GM10248 (cell line): ENCODE results near the gene RBX1.

ENCODE experiments used
- CTCF ChIA-PET: fragments of 300-600 bp; sonication (Branson Sonifier 250); formaldehyde crosslinking; extraction: SDS; loops from one replicate; lab custom pipeline; 2021; ENCODE audit warnings: antibody characterized with exemption; lab: Yijun Ruan, JAX
- POLR2A ChIA-PET: fragments of 350-650 bp; sonication (Branson Sonifier 250); formaldehyde crosslinking; extraction: SDS; loops from one replicate; lab custom pipeline; 2020; ENCODE audit warnings: antibody characterized with exemption; lab: Yijun Ruan, JAX
- DNase-seq: peaks from one replicate; pipeline ENCODE4 v3.0.0; 2012; ENCODE audit errors: extremely low spot score
- CTCF ChIP-seq: IDR thresholded peaks from 2 replicates; pipeline ENCODE4 v1.5.1; 2012; ENCODE audit warnings: mild to moderate bottlenecking, low read depth; ENCODE audit errors: extremely low read depth, missing control alignments, control extremely low read depth

Gene RBX1

GRCh38 chr22:40976866-40977700, 25.9 kb downstream of the RBX1 start:
- ChIA-PET CTCF (no interaction called here), POLR2A (no interaction called here)
- no peak for TF ChIP-seq CTCF
- no peak for DNase-seq

- POLR2A ChIA-PET, result interaction anchor here (0.6 kb wide), 1 partner anchor 588 kb away, joined by 3 read pairs; no protein-coding TSS in a partner anchor
- no peak for DNase-seq
- CTCF ChIA-PET, result interaction anchor here (1.5 kb wide), 1 partner anchor 24 kb away, joined by 5 read pairs; no protein-coding TSS in a partner anchor
- TF ChIP-seq CTCF, result no peak
These were observed 28.0 kb downstream of the RBX1 start for GRCh38 chr22:40979198-40979597.

GRCh38 chr22:40979871-40980270, 28.7 kb downstream of the RBX1 start:
- CTCF ChIA-PET, result interaction anchor here (1.5 kb wide), 1 partner anchor 23 kb away, joined by 5 read pairs; no protein-coding TSS in a partner anchor
- TF ChIP-seq CTCF, result no peak
- no peak for DNase-seq
- POLR2A ChIA-PET, result no interaction called here

GRCh38 chr22:40982482-40983385, 31.6 kb downstream of the RBX1 start:
- TF ChIP-seq CTCF, result no peak
- ChIA-PET CTCF (interaction anchor here (1.3 to 1.4 kb wide), 3 partner anchors 16 to 60 kb away, joined by 3 read pairs; no protein-coding TSS in a partner anchor), POLR2A (no interaction called here)
- peak; percentile 52 for DNase-seq

GRCh38 chr22:40991298-40991697, 40.1 kb downstream of the RBX1 start:
- DNase-seq, result no peak
- ChIA-PET POLR2A (no interaction called here), CTCF (no interaction called here)
- TF ChIP-seq CTCF, result no peak

- POLR2A ChIA-PET, result no interaction called here
- CTCF ChIA-PET, result no interaction called here
- no peak for TF ChIP-seq CTCF
- no peak for DNase-seq
These were observed 44.6 kb downstream of the RBX1 start for GRCh38 chr22:40995821-40996220.
